Activated CD4-positive, alpha-beta T cell treated with anti-CD3 and anti-CD28 coated beads, Interleukin-2, amount 10 ng/mL, durations not matched to agents 7 days and 5 days (primary cell): ENCODE measurements around the gene POU5F2. TPM values are rescaled to one million over a fixed set of nuclear protein-coding genes. Genes with fewer than 3 reads are reported as not detected.

Source experiments
- CTCF ChIA-PET: fragments of 350-600 bp; sonication (Branson Sonifier 250); formaldehyde crosslinking; loops from one replicate; lab custom pipeline; 2021; ENCODE audit warnings: antibody characterized with exemption; lab: Charles Lee
- POLR2A ChIA-PET: fragments of 350-600 bp; sonication (Branson Sonifier 250); formaldehyde crosslinking; loops from one replicate; lab custom pipeline; 2021; ENCODE audit warnings: antibody characterized with exemption; lab: Charles Lee
- DNase-seq: peaks from one replicate; pipeline ENCODE4 v3.0.0-alpha.2; 2020
- H3K27ac Mint-ChIP-seq: one replicate; pipeline ENCODE4 v1.8.0; 2021; ENCODE audit warnings: mild to moderate bottlenecking, moderate library complexity, mixed read lengths
- H3K27me3 Mint-ChIP-seq: one replicate; pipeline ENCODE4 v1.8.0; 2021; ENCODE audit warnings: mixed read lengths
- H3K36me3 Mint-ChIP-seq: one replicate; pipeline ENCODE4 v1.8.0; 2021; ENCODE audit warnings: low read depth, mixed read lengths
- H3K4me1 Mint-ChIP-seq: one replicate; pipeline ENCODE4 v1.8.0; 2021; ENCODE audit warnings: mixed read lengths
- H3K4me3 Mint-ChIP-seq: one replicate; pipeline ENCODE4 v1.8.0; 2021; ENCODE audit warnings: mild to moderate bottlenecking, moderate library complexity, mixed read lengths
- H3K9me3 Mint-ChIP-seq: one replicate; pipeline ENCODE4 v1.8.0; 2021; ENCODE audit warnings: mixed read lengths
- total RNA-seq, 2 experiments: library from RNA; stranded (reverse); gene quantifications; one replicate each; pipeline ENCODE4 v1.2.3, GENCODE V29; 2021

POU5F2 gene
- total RNA-seq, 2 experiments from 2014 or later, result 0.97 to 1.1 TPM

- Mint-ChIP-seq H3K9me3 (no peaks in the 10 kb centered on the region), H3K27me3 (no peaks in the 10 kb centered on the region), H3K4me3 (no peak overlapping the region), H3K36me3 (no peaks in the 10 kb centered on the region), H3K27ac (no peak overlapping the region), H3K4me1 (peaks cover 8% of the 10 kb centered on the region)
- ChIA-PET CTCF (interaction anchor here (1.0 kb wide), 1 partner anchor 17 kb away, joined by 3 read pairs; no protein-coding TSS in a partner anchor), POLR2A (no interaction called here)
- DNase-seq, result no peak
These were observed 35.5 kb downstream of the POU5F2 start for GRCh38 chr5:93705896-93706295.

- H3K4me3 Mint-ChIP-seq, result no peak overlapping the region
- no peak for DNase-seq
- H3K27ac Mint-ChIP-seq, result no peak overlapping the region
- H3K36me3 Mint-ChIP-seq, result no peaks in the 10 kb centered on the region
- H3K9me3 Mint-ChIP-seq, result no peaks in the 10 kb centered on the region
- peaks cover 8% of the 10 kb centered on the region for H3K4me1 Mint-ChIP-seq
- H3K27me3 Mint-ChIP-seq, result no peaks in the 10 kb centered on the region
- ChIA-PET CTCF (interaction anchor here (1.0 kb wide), 1 partner anchor 18 kb away, joined by 3 read pairs; no protein-coding TSS in a partner anchor), POLR2A (no interaction called here)
These were observed 36.4 kb downstream of the POU5F2 start for GRCh38 chr5:93704996-93705395.

GRCh38 chr5:93691997-93692396 is 49.4 kb downstream of the POU5F2 start:
- POLR2A ChIA-PET, result no interaction called here
- H3K36me3 Mint-ChIP-seq, result peaks cover 2% of the 10 kb centered on the region
- no peak overlapping the region for H3K4me3 Mint-ChIP-seq
- no peaks in the 10 kb centered on the region for H3K4me1 Mint-ChIP-seq
- H3K9me3 Mint-ChIP-seq, result peaks cover 30% of the 10 kb centered on the region
- H3K27ac Mint-ChIP-seq, result no peak overlapping the region
- CTCF ChIA-PET, result no interaction called here
- DNase-seq, result no peak
- H3K27me3 Mint-ChIP-seq, result no peaks in the 10 kb centered on the region

Other genes starting within 250 kb of the POU5F2 start
- gene NR2F1-AS1, start 160.4 kb downstream of the POU5F2 start, total RNA-seq, result not detected
- gene NR2F1, start 158.4 kb downstream of the POU5F2 start, total RNA-seq, result not detected